Stromal cell of bone marrow (primary cell): ENCODE results near the gene DNAAF5.

Source experiments
- DNase-seq: peaks from one replicate; pipeline ENCODE4 v3.0.0-alpha.2; 2012; ENCODE audit warnings: low read depth

DNAAF5 gene

GRCh38 chr7:834277-834676, 107.8 kb downstream of the DNAAF5 start:
- DNase-seq: no peak

- DNase-seq: no peak
Measured at GRCh38 chr7:835021-835420, 108.5 kb downstream of the DNAAF5 start.

DNA sequence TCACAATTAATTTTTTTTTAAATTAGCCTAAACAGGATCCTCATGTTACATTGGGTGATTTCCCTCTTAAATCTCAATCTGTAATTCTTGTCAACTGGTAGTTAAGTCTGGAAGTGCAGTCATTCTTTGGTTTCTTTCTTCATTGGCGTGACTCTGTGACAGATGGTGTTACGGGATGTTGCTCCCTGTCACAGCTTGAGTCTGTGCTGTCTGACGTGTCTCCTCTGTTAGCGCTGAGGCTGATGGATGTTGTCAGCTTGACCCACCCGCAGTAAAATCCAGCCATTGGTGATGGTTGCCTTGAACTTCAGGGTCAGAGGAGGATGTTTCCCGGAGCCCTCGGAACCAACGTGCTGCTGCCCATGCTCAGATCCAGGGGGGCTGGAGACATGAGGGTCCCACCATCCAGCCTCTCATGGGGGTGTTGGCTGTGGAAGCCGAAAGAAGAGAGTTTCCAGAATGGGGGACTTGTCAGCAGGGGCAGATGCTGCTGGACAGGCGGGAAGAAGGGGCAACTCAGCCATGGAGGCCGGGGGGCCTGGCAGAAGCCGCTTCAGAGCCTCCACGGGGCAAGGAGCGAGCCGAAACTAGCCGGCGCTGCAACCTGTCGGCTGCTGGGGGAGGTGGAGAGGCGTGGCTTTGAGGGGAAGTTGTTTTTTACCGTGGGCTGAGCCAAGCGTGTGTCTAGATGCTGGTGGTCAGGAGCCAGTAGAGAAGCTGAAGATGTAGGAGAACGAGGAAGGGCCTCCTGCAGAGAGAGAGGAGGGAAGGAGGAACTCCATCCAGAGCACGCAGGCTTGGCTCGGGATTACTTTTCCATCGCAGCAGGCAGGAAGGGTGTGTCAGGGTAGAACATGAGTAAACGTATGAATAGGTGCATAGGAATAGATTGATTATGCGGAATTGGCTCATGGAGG, 109.2 kb downstream of the DNAAF5 start:
- DNase-seq: no peak
